Stimulated activated CD4-positive, alpha-beta T cell treated with anti-CD3 and anti-CD28 coated beads, Interleukin-12 subunit alpha, Interleukin-12 subunit beta, amount 100 ng/mL, for 48 hours (primary cell): Measurements from ENCODE around the gene OXTR.

ENCODE experiments used
- DNase-seq, 3 donors: peaks; one replicate each; pipeline ENCODE4 v3.0.0-alpha.2; 2020; ENCODE audit warnings: low read depth in 2 of 3, low spot score in 1 of 3

The OXTR gene

DNA sequence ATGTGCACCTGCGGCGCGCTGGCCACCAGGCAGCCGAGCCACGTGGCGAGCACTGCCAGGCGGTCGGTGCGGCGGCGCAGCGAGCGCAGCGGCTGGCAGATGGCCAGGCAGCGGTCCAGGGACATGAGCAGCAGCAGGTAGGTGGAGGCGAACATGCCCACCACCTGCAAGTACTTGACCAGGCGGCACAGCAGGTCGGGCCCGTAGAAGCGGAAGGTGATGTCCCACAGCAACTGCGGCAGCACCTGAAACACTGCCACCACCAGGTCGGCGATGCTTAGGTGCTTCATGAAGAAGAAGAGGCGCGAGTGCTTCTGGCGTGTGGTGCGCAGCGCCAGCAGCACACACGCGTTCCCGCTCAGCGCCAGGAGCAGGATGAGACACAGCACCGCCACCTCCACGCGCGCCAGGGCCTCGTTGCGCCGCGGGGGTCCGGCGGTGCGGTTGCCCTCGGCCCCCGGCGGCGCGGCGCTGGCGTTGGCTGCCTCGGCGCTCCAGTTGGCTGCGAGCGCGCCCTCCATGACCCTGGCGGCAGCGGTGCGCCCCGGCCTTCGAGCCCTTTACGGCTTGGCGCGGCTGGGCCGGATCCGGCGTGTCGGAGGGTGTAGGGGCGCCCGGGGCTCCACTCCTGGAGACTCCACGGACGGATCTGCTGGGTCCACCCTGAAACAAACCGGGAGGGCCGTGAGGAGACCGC lies 1.6 kb downstream of the OXTR start:
- peak in 1 of 3 donors; percentile 3 for DNase-seq

DNA sequence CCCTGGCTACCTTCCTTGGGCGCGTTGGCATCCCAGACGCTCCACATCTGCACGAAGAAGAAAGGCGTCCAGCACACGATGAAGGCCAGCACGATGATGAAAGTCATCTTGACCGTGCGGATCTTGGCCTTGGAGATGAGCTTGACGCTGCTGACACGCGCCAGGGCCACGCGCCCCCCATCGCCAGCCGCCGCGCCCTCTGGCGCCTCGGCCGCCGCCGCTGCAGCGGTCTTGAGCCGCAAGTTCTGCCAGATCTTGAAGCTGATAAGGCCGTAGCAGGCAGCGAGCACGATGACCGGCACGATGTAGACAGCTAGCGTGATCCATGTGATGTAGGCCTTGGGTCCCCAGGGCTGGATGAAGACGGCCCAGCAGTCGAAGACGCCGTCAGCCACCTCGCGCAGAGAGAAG lies 2.2 kb downstream of the OXTR start:
- no peak for DNase-seq

DNA sequence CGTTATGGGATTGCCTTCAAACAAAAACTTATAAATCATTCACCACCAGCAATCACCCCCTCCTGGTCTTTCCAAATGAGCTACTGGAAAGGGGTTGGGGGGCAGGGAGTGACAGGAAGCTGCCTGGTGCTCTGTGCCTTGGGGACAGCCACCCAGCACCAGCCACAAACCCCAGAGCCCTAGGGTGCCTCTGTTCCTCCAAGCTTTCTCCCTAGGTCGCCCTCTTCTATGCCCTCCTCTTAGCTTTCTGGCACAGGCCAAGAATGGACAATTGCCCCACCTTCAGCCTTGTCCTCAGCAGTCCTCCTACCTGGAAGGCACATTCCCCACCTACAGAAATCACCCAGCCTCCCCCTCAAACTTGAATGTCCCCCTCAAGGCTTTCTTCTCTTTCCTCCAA lies 3.3 kb downstream of the OXTR start:
- DNase-seq: no peak

DNA sequence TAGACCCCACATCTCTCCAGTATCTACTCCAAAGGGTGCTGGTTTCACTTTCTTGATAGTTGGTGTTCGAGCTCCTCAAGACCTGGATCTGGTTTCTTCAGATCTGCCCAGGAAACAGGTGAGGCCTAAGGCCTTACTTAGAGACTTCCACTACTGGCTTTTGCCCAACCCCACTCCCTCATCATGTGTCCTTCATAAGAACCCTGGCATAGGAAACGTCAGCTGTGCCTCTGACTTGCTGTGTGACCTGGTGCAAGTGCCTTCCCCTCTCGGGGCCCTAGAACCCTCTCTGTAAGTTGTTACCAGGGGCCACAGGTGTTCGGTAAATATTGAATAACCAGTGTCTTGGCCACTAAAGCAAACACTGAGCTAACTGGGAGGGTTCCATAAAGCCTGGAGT lies 3.9 kb downstream of the OXTR start:
- no peak for DNase-seq

DNA sequence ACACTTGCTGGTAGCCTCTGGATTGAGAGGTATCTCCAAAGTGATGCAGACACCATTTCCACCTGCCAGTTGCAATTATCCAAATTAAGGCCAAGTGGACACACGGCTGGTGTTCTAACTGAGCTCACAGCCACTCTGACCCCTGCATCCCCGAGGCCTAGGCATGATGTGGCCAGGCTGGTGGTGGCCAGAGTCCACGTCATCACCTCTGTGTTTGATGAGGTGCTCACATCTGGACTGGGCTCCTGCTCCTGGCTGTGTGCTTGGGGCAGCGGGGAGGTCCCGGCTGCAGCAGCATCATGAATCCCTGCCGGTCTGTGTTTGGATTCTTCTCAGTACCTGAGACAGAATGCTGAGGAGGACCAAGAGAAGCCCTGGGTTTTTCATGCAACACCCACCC lies 4.9 kb downstream of the OXTR start:
- no peak for DNase-seq

DNA sequence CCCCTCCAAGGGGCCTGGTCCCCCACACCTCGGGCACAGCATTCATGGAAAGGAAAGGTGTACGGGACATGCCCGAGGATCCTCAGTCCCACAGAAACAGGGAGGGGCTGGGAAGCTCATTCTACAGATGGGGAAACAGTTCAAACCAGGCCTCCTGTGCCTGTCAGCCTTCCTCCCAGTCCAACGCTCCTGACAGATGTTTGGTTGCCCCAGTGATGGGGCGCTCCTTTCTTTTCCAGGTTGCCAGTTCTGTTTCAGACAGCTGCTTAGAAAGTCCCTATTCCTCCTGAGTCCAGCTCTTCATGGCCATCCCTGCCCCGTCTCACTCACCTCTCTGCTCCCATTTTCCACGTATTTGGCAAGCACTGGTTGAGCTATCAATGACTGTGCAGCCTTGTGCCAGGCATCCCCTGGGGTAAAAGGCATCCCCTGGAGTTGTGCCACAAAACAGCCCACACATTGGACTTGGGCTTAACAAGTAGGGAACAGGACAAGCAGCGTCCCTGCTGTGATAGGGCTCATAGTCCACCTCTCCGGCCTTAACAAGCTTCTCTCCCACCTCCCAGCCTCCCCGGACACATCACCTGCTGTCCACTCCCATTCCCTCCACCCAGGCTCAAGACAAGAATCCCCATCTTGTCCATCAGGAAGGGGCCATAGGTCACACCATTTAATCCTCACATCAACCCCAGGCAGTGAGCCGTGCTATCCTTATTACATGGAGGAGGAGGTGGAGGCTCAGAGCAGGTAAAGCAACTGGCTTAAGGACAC lies 6.6 kb downstream of the OXTR start:
- no peak for DNase-seq

DNA sequence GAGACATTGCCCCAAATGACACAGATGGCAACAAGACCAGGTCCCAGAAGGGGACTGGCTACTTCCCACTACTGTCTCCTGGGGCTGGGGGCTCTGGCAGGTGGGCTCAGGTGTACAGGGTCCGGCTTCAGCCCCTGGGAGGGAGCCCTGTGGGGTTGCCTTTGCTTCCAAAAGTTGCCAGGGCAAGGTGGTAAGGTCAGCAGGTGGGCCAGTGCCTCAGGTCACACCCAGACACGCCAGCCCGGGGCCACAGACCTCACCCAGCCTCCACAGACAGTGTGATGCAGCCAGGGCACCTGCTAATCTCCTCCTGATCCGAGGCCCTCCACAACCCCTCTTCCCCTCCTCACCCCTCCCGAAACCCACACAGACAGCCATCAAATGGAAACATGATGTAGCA lies 7.5 kb downstream of the OXTR start:
- DNase-seq: no peak

DNA sequence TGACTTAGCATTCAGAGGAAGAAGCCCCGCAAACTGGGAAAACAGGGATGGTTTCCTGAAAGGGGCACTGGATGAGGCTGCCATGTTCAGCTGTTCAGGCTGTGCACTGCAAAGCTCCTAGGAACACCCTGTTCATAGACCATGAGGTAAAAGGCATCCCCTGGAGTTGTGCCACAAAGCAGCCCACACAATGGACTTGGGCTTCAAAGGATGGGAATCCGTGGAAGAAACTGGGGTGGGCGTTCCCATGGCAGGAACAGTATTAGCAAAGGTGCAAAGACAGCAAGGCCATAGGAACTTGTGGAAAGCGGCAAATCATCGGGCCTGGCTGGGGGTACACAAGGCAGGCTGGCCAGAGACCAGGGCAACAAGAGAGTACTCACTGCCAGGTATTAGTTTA lies 8.9 kb downstream of the OXTR start:
- no peak for DNase-seq

DNA sequence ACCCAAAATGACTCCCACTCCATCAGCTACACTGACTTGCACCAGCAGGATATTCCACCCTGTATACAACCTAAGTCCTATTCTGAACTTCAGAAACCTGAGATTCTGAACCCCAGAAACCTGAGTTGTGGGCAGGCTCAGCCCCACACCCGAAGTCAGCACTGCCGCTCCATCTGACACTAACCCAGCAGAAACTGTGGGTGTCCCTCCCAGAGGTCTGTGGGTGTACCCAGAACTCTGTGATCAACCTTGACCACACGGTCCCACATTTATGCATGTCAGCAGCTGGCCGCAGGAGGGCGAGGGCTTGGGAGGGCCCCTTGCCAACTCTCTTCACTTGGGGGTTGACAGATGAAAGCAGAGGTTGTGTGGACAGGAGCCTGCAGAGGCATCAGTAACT lies 9.3 kb downstream of the OXTR start:
- no peak for DNase-seq

DNA sequence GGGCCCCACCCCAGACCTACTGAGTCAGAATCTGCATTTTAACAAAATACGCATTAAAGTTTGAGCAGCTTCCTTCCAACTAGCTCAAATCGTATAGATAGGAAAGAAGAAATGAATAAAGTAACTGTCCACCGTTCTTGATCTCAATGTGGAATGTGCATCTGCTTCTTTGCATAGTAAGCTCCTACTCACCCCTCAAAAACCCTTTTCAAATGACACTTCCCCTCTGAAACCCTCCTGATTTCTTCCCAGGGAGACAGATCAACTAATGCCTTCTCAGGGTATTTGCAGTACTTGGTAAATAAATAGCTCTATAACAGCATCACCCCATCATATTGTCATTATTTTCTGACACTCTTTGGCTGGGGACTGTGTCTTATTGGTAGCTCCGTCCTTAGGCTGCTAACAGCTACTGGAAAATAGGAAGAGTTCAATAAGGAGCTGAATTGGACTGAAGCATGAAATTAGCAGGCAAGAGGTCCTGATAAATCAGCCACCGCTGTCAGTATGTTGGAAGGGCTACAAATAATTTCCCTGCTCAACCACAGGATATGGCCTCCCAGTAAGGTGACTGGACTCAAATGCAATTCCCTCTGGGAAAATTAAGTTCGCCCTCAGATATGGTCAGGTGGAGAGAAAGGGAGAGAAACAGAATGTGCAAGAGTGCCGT lies 10.2 kb downstream of the OXTR start:
- no peak for DNase-seq

DNA sequence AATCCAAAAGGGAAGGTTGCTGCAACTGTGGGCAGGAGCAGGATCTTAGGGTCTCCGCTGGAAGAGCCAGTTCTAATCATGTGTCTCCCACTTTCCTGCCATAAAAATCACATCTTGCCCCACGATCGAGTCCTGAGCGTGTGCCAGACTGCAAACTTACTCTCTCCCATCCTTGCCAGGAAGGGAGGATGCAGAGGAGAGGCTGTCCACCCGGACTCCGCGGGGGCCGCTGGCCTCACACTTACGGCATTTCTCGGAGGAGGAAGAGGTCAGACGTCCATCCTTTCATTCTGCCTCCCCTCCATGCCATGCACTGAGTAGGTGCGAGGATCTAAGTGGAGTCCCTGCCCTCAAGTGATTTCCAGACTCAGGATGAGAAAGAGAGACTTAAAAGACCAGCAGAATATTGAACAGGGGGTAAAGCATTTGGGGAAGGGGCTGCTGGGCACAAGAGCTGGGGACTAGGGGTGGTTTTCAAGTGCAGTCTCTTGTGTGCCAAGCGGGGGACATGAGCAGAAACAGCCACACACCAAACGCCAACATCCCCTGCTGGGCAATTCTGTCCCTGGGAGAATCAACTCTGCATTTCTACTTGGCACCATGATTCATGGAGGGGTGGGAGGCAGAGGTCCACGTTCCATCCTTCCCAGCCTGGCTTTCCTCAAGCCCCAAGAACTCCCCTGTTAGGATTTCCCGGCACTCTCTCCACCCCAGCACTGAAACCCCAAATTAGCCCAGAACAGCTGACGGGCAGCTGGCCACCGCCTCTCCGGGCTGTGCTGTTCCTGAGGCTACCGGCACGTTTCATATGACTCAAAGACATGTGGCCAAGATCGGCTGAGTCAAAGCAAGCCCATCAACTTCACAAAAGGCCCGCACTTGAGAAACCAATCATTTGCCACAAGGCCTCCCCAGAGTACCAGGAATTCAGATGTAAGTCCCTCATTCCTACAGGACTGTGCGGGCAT lies 11.6 kb downstream of the OXTR start:
- no peak for DNase-seq

DNA sequence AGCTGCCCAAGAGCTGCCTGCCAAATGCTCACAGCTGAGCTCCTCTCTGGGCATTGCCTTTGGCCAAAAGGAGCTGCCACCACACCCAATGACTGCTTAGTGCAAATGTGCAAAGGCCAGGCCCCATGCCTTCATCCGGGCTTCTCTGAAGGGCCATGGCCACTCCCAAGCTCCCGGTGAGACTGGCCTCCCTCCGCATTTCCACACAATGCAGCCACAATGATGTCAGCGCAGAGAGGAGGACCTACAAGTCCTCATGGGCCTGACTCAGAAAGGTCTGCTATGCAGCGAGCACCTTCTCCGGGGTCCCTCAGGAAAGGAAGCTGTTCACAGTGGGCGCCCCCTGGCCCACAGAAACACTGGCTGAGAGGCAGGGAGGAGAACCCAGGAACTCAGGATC lies 12.7 kb downstream of the OXTR start:
- DNase-seq: no peak

DNA sequence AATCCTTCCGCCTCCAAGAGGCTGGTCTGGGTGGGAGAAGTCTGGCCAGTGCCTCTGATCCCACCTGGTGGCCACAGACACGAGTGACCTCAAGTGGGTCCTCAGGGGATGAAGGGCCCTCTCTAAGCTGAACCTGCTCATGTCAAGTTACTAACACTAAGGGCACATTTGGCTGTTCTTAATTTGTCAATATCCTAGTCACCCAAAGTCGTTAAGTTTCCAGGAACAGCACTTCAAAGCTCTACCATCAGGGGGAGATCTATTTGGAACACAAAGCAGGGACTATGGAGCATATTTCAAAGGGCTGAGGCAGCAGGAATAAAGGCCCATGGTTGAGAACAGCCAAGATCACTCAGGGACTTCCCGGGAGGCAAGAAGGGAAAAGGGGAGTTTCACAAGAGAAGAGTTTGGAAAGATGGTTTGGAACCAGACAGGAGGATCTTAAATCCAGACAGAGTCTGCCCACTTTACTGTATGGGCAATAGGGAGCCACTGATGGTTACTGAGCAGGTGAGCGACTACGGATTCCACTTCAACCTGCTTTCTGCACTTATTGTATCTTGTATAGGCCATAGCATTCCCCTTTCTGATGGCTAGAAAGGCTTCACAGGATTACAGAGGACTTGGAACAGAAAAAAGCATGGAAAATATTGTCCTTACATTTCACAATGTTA lies 13.7 kb downstream of the OXTR start:
- DNase-seq: no peak

DNA sequence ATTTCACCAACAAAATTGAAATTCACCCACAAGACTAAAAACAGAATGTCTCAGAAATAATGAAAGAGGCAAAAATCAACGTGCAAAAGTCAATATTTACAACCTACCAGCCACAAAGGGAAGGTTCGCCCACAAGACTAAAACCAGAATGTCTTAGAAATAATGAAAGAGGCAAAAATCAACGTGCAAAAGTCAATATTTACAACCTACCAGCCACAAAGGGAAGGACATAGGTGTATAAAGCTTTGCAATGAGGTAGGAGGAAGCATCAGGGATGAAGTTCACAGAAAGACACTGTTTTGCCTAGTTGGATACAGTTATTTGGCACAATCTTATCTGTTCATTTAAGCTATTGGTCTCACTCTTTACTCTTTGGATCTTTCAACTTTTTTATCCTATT lies 14.3 kb downstream of the OXTR start:
- DNase-seq: no peak

DNA sequence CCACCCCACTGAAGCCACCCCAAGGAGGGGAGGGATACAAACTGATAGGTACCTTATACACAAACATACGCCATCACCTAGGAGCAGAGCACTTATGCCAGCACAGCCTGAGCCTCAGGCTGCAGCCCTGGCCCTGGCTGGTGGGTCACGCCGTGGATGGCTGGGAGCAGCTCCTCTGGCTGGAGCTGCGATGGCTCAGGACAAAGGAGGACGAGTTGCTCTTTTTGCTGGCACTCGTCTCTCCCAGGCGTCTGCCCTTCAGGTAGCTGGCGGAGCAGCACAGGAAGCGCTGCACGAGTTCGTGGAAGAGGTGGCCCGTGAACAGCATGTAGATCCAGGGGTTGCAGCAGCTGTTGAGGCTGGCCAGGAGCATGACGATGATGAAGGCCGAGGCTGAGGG lies 16.6 kb downstream of the OXTR start:
- no peak for DNase-seq

DNA sequence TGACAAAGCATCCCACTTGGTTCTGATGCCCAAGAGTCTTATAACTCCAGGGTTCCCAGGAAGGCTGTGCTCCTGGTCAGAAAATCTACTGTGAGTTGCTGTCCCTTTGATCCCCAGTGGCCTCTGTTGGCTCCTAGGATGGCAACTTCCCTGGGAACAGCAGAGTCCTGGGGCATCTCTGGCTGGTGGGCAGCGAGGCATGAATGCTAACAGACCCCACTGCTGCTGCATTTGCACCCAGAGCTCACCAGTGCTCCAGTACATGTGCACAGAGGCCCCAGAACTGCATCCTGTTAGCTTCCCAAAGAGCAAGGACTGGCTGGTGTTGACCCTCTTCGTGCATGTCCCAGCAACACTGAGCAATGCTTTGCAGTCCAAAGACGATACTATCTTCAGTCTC lies 20.1 kb downstream of the OXTR start:
- no peak for DNase-seq

DNA sequence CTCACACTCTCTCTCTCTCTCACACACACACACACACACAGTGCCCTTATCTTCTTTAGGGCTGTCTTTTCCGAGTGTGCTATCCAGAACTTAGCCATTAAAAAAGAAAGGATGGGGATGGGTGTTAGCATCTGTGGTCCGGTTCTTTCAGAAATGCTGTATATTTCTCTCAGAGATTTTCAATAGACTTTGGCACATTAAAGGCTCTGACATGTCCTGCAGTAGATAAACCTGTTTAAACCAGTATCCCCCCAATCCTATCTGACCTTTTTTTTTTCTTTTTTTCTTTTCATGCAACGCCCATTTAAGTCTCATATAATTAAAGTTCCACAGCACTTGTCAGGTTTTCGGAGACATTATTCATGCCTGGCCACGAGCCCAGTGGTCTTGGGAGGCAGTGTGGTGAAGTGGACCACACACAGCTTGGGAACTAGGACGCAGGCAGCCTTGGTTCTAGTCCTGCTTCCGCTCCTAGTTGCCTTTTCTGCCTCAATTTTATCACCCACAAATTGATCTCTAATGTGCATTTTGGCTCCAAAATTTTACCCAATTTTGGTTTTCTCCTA lies 22.6 kb downstream of the OXTR start:
- no peak for DNase-seq

DNA sequence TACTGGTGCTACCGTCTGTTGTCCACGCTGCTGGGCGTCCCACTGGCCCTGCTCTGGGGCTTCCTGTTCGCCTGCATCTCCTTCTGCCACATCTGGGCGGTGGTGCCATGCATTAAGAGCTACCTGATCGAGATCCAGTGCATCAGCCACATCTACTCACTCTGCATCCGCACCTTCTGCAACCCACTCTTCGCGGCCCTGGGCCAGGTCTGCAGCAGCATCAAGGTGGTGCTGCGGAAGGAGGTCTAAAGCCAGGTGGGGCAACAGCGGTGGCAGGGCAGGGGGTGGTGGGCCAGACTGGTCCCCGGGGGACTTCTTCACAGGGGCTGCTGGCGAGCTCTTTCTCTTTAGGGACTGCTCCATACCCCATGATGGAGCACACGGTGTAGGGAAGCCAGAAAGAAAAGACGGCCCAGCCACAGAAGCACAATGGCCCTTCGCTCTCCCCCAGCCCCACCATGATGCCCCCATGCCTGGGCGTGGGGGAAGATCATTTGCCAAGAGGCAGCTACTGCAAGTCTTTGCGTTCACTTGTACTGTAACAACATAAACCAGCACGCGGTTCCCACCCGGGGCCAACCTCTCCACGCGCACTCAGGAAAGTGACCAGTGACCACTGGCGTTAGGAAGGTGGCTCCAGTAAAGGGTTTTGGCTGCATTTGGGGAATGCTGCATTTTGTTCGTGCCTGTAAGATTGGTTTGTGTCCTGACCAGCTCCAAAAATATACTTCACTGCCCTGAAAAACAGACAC lies 23.6 kb downstream of the OXTR start:
- DNase-seq: no peak

DNA sequence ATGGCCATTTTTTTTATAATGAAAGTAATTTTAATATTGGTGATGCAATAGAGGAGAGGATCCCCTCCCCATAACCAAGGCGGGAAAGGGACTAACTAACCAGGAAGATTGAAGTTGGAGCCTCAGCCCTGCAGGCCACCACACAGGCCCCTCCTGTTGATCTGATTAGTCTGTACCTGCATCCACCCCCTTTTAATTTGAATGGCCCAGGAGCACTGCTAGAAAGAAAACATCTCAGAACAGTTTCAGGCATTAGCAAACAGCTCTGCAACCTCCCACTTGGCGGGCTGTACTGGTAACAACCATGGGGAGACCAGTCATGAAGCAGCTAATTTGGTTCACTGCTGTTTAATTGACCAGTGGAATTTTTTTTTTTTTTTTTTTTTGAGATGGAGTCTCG lies 25.5 kb downstream of the OXTR start:
- no peak for DNase-seq
